ENCODE results near the gene LMCD1. TPM values are rescaled to one million over a fixed set of nuclear protein-coding genes. Genes with fewer than 3 reads are reported as not detected.

LMCD1 gene
- total and polyA plus RNA-seq, 2 of the 8 experiments (the other 6 are each of a cell fraction or from before 2014, with no cell fraction given) = 12.3 to 26.5 TPM

DNA sequence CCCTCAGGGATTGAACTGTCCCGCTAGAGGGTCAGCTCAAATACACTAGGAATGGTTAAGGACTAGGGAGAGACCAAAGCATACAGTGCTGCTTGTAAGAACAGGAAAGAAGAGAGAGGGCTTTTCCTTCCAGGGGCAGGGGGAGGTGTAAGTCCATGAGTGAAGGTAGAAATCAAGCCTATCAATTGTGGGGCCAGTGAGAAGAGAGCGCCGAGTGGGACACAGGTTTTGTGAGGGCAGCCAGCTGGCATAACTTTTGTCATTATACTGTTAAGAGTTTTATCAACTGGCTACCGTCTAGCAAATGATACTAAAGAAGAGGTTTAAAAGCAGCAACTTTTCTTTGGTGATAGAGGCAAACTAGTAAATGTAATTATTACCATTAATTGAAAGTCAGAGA is 45.0 kb downstream of the LMCD1 start (continued):
- TF ChIP-seq SP4 (IDR thresholded peaks at IDR 0.05; ENCODE audit: low read length) (no peak), TBP (IDR thresholded peaks at IDR 0.05; ENCODE audit: low read depth, low read length) (no peak)

All from H1 (cell line).